Measurements from ENCODE around the gene BICRA. TPM values are rescaled to one million over a fixed set of nuclear protein-coding genes. Genes with fewer than 3 reads are reported as not detected.

The BICRA gene
- total RNA-seq, 1 donor from 2014 or later: 22.9 TPM

DNA sequence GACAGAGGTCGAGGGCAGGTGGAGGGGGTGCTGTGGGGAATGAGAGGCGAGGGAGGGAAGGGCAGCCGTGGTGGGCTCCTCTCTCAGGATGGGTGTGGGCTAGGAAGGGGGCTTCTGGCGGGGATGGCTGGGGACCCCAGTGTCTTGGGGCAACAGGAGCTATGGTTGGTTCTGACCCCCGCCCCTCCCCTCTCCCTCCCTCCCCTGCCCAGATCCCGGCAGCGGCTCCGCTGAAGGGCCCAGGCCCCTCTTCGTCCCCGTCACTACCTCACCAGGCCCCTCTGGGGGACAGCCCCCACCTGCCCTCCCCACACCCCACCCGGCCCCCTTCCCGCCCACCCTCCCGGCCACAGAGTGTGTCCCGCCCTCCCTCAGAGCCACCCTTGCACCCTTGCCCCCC is 85.0 kb downstream of the BICRA start:
- TF ChIP-seq, protein P1, sequence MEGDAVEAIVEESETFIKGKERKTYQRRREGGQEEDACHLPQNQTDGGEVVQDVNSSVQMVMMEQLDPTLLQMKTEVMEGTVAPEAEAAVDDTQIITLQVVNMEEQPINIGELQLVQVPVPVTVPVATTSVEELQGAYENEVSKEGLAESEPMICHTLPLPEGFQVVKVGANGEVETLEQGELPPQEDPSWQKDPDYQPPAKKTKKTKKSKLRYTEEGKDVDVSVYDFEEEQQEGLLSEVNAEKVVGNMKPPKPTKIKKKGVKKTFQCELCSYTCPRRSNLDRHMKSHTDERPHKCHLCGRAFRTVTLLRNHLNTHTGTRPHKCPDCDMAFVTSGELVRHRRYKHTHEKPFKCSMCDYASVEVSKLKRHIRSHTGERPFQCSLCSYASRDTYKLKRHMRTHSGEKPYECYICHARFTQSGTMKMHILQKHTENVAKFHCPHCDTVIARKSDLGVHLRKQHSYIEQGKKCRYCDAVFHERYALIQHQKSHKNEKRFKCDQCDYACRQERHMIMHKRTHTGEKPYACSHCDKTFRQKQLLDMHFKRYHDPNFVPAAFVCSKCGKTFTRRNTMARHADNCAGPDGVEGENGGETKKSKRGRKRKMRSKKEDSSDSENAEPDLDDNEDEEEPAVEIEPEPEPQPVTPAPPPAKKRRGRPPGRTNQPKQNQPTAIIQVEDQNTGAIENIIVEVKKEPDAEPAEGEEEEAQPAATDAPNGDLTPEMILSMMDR (conservative IDR thresholded peaks at IDR 0.05): no peak
- H3K27me3 Mint-ChIP-seq: no peaks in the 10 kb centered on the region
- peaks cover 5% of the 10 kb centered on the region for H3K4me1 Mint-ChIP-seq (ENCODE audit: unreplicated experiment)
- peaks cover 5% of the 10 kb centered on the region for H3K36me3 Mint-ChIP-seq
- no peak overlapping the region for H3K4me3 Mint-ChIP-seq
- no peak overlapping the region for H3K27ac Mint-ChIP-seq
- no peaks in the 10 kb centered on the region for H3K9me3 Mint-ChIP-seq
- no peak for DNase-seq (ENCODE audit: extremely low spot score, unreplicated experiment)

DNA sequence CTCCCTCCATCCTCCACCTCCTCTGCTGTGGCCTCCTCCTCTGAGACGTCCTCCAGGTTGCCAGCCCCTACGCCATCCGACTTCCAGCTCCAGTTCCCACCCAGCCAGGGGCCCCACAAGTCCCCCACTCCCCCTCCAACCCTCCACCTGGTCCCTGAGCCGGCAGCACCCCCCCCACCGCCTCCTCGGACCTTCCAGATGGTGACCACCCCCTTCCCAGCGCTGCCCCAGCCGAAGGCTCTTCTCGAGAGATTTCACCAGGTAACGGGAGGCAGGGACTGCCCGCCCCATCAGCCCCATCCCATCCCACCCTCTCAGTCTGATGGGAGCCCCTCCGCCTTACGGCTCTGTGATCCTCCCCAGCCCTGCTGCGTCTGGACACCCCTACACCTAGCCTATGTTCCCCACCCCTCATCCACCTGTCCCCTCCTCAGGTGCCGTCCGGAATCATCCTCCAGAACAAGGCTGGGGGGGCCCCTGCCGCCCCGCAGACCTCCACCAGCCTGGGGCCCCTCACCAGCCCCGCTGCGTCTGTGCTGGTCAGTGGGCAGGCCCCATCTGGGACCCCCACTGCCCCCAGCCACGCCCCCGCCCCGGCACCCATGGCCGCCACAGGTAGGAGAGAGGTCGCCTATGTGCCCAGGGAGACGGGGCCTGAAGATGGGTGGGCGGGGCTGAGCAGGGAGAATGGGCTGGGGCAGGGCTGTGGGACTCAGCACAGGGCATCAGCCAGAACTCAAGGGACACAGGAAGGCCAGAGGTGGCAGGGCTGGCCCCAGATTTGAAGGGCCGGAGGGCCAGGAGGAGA is 85.7 kb downstream of the BICRA start:
- peaks cover 5% of the 10 kb centered on the region for H3K4me1 Mint-ChIP-seq (ENCODE audit: unreplicated experiment)
- no peak for DNase-seq (ENCODE audit: extremely low spot score, unreplicated experiment)
- H3K4me3 Mint-ChIP-seq: no peak overlapping the region
- TF ChIP-seq, protein P1 (conservative IDR thresholded peaks at IDR 0.05): no peak
- no peak overlapping the region for H3K27ac Mint-ChIP-seq
- no peaks in the 10 kb centered on the region for H3K9me3 Mint-ChIP-seq
- H3K36me3 Mint-ChIP-seq: peaks cover 5% of the 10 kb centered on the region
- no peaks in the 10 kb centered on the region for H3K27me3 Mint-ChIP-seq

DNA sequence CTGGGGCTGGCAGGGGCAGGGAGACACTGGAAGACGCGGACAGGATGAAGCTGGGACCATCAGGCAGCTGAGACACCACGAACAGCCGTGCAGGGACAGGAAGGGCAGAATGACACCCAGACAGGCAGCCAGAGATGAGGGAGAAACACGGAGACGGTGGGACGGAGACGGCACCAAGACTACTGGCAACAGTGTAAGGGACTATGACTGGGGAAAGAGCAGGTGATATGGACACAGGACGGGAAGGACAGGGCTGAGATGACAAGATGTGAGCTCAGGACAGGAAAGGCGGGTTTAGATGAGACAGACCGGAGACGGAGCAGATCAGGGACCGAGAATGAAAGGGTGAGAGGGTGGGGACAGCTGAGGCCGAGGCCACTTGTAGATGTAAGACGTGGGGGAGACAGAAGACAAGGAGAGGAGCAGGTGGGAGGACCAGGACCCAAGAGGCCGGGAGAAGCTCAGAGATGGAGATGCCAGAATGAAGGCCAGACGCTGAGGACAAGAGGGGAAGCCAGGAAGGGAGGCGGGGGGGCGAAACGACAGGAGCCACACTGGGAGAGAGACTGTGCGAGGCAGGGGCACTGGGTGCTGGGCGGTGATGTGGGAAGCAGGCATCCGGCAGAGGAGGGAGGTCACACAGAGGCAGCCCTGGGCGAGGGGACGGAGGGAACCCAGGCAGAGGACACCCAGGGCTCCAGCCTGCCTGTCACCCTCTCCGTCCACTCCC is 86.8 kb downstream of the BICRA start:
- H3K4me3 Mint-ChIP-seq: no peak overlapping the region
- H3K4me1 Mint-ChIP-seq (ENCODE audit: unreplicated experiment): peaks cover 5% of the 10 kb centered on the region
- no peaks in the 10 kb centered on the region for H3K27me3 Mint-ChIP-seq
- H3K36me3 Mint-ChIP-seq: no peaks in the 10 kb centered on the region
- TF ChIP-seq, protein P1 (conservative IDR thresholded peaks at IDR 0.05): no peak
- peak overlapping the region; percentile 77 for H3K27ac Mint-ChIP-seq
- H3K9me3 Mint-ChIP-seq: no peaks in the 10 kb centered on the region
- DNase-seq (ENCODE audit: extremely low spot score, unreplicated experiment): no peak

DNA sequence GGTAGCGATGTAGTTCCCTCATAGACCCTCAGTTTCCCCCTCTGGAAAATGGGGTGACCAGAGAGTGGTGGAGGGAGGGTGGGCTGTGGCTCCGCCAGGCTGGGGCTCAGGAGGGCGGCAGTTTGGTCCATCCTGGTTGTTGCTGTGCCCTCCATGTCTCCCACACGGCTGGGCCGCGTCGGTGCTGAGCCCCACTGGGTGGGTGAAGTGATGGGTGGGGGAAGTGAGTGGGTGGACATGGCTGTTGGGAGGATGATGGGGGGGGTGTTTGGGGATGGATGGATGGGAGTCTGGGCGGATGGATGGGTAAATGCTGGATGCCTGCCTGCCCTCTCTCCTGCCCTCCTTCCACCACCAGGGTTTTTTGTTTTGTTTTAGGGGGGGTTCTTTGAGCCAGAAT is 87.7 kb downstream of the BICRA start:
- Mint-ChIP-seq H3K27ac (no peak overlapping the region), H3K27me3 (no peaks in the 10 kb centered on the region), H3K36me3 (no peaks in the 10 kb centered on the region), H3K4me3 (no peak overlapping the region), H3K4me1 (ENCODE audit: unreplicated experiment) (peaks cover 5% of the 10 kb centered on the region), H3K9me3 (no peaks in the 10 kb centered on the region)
- DNase-seq (ENCODE audit: extremely low spot score, unreplicated experiment): no peak
- TF ChIP-seq, protein P1 (conservative IDR thresholded peaks at IDR 0.05): no peak

DNA sequence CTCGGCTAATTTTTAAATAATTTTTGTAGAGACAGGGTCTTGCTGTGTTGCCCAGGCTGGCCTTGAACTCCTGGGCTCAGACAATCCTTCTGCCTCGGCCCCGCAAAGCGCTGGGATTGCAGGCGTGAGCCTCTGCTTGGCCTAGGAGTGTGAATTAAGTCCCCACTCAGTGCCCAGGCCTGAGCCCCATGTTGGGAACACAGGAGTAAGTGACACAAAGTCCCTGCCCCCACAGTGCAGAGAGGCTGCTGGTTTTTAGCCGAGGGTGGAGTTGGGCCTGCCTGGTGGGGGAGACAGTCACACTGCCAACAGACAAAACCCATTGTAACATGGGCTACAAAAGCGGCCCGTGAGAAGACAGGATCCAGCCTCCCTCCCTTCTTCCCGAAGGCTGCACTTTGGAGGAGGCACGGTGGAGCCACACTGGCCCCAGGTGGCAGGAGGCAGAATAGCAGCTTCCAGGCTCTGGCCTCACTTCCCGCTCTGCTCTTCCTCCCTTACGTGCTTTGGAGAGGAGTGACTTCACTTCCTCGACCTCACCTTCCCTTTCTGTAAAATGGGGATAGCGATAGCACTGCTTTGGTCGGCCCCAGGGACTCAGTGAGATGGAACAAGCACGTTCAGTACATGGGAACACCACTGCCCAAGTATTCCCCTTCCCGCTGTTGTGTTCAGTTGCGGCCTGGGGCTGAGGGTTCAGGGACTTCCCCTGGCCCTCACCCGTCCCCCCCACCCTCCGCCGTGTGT is 89.1 kb downstream of the BICRA start:
- Mint-ChIP-seq H3K4me3 (no peak overlapping the region), H3K4me1 (ENCODE audit: unreplicated experiment) (peaks cover 5% of the 10 kb centered on the region), H3K36me3 (peaks cover 3% of the 10 kb centered on the region), H3K9me3 (no peaks in the 10 kb centered on the region), H3K27me3 (no peaks in the 10 kb centered on the region), H3K27ac (no peak overlapping the region)
- no peak for DNase-seq (ENCODE audit: extremely low spot score, unreplicated experiment)
- TF ChIP-seq, protein P1 (conservative IDR thresholded peaks at IDR 0.05): peak; percentile 98
